Measurements from ENCODE around the gene POC1B. TPM values are rescaled to one million over a fixed set of nuclear protein-coding genes. Genes with fewer than 3 reads are reported as not detected.
A peak's percentile ranks its signal among the peaks of the same experiment; 100 is the strongest.

POC1B gene
- total RNA-seq, 4 donors from 2014 or later = 19.6 to 22.4 (median 20.0) TPM

DNA sequence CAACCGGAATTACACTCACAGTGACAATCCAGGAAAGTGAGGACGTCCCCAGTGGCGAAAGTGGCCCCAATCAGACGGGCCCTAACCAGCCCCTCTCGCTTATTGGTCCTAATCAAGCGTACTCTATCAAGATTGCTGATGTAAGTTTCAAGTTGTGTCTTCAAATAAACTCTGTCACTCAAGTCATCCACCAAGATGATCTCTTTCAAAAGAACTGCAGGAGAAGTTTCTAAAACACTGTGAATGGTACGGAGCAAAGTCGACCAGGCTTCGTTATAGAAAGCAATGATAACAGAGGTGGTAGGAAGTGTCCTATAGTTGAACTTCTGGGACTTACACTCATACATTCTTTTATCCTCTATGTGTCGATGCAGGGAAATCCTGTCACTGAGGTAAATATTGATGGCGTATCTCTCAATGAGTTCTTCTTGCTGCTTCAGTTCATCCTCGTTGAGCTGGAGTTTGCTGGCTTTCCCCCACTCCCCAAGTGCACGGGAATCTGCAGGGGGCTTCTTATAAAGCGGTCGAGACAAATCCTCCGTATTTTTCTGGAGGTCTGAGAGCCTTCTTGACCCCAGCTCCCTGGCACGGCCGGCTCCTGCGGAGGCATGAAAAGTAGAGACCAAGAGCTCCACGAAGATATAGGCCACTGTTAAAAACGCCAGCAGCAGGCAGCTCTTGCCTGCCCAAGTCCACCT, 1.9 kb downstream of the POC1B start:
- no peaks in the 10 kb centered on the region for H3K27me3 ChIP-seq
- intact Hi-C loops (cut with DNase I) = loop anchor here (2.0 to 10.0 kb wide), 5 partner anchors 61 to 505 kb away; partner anchors contain the start of gene DUSP6
- TF ChIP-seq EP300 (IDR thresholded peaks at IDR 0.05) = no peak
- TF ChIP-seq POLR2A (IDR thresholded peaks at IDR 0.05; ENCODE audit: low read depth) = no peak
- TF ChIP-seq, protein P1, sequence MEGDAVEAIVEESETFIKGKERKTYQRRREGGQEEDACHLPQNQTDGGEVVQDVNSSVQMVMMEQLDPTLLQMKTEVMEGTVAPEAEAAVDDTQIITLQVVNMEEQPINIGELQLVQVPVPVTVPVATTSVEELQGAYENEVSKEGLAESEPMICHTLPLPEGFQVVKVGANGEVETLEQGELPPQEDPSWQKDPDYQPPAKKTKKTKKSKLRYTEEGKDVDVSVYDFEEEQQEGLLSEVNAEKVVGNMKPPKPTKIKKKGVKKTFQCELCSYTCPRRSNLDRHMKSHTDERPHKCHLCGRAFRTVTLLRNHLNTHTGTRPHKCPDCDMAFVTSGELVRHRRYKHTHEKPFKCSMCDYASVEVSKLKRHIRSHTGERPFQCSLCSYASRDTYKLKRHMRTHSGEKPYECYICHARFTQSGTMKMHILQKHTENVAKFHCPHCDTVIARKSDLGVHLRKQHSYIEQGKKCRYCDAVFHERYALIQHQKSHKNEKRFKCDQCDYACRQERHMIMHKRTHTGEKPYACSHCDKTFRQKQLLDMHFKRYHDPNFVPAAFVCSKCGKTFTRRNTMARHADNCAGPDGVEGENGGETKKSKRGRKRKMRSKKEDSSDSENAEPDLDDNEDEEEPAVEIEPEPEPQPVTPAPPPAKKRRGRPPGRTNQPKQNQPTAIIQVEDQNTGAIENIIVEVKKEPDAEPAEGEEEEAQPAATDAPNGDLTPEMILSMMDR (IDR thresholded peaks at IDR 0.05) = no peak
- no peak for TF ChIP-seq POLR2AphosphoS5 (IDR thresholded peaks at IDR 0.05)
- H3K36me3 ChIP-seq = peaks cover 0 to 8% (median under 1%) of the 10 kb centered on the region in 4 donors
- no peak for DNase-seq (ENCODE audit: extremely low spot score)
- peak overlapping the region; percentile 77 to 92 (median 82) for H3K4me3 ChIP-seq
- no peaks in the 10 kb centered on the region for H3K9me3 ChIP-seq
- peak overlapping the region; percentile 89 to 94 (median 90) for H3K27ac ChIP-seq (replicated peaks in 1 of 4)
- WGBS = 40% methylated on average over 21 of the region's 21 CpGs
- H3K4me1 ChIP-seq = peaks cover 38 to 54% (median 47%) of the 10 kb centered on the region in 4 donors

DNA sequence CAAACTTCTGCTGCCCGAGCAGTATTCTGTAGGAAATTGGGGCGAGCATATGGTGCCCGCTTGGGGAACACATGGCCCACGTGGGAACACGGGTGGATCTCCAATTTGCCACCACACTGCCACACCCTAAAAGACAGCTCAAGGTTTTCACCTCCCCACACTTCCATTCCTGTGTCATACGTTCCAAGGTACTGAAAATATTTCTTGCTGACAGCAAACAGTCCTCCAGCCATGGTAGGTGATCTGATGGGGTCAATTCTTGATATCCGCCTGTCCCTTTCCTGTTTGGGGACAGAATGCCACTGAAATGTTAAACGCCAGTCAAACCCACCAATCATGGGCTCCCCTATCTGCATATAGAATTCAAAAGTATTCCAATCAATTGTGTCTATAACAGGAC, 2.5 kb downstream of the POC1B start:
- 91% methylated on average over 8 of the region's 8 CpGs for WGBS
- Histone ChIP-seq H3K4me3 (peak overlapping the region; percentile 77 to 92 (median 82)), H3K4me1 (peaks cover 38 to 54% (median 47%) of the 10 kb centered on the region in 4 donors), H3K27ac (replicated peaks in 1 of 4) (no peak overlapping the region), H3K36me3 (peaks cover 0 to 8% (median 2%) of the 10 kb centered on the region in 4 donors), H3K27me3 (no peaks in the 10 kb centered on the region), H3K9me3 (no peaks in the 10 kb centered on the region)
- TF ChIP-seq, protein P1 (IDR thresholded peaks at IDR 0.05) = no peak
- TF ChIP-seq POLR2AphosphoS5 (IDR thresholded peaks at IDR 0.05) = no peak
- no peak for TF ChIP-seq POLR2A (IDR thresholded peaks at IDR 0.05; ENCODE audit: low read depth)
- no peak for TF ChIP-seq EP300 (IDR thresholded peaks at IDR 0.05)
- DNase-seq (ENCODE audit: extremely low spot score) = no peak
- intact Hi-C loops (cut with DNase I) = loop anchor here (10.0 kb wide), 3 partner anchors 139 to 469 kb away; partner anchors contain the start of gene DUSP6

DNA sequence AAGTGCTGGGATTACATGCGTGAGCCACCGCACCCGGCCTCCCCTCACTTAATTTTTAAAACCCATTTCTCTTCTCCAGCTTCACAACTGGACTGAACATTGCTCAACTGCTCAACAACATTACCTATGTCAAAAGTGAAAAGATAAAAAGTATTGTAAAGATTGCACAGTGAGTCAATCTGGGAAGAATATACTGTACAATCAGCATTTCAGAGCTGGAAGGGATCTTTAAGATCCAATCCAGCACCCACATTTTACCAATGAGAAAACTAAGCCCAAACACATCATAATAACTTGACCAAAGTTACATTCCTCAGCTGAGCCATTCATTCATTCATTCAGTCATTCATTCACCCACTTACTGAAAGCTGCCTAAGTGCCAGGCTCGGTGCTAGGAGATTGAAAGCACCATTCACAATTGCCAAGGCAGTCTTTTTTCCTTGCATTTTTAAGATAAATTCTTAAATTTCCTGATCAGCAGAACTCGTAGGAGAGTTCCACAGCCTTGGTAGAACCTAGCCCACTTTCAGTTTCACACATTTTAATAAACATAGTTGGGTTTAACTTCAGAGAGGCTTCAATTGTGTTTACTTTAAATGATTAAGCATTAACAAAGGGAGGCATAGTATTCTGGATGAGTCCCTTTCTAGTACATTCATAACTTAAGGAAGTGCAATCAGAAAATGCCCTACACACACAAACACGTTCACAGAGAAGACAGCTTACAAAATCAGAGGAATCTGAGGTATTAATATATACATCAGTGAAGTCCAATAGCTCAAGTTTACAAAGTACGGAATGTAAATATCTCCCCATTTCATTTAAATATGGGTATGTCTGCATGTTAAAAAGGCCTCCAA, 4.3 kb downstream of the POC1B start:
- H3K4me1 ChIP-seq = peaks cover 31 to 46% (median 40%) of the 10 kb centered on the region in 4 donors

DNA sequence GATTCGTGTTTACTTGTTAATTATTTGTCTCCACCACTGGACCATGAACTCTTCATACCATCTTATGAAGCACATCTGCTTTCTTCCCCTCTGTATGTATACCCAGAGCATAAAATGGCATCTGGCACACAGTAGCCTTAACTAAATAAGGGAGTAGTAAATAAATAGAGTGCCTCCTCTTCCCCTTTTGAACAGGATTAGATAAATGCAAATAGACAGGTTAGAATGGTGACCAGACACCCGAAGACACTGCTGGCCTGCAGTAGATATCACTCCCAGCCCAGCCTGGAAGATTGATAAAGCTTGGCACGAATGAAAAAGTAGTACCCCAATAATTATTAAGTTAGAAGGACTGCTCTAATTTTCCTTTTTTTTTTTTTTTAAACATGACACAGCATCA, 8.1 kb downstream of the POC1B start:
- TF ChIP-seq POLR2A (IDR thresholded peaks at IDR 0.05; ENCODE audit: low read depth) (no peak), POLR2AphosphoS5 (IDR thresholded peaks at IDR 0.05) (no peak), EP300 (IDR thresholded peaks at IDR 0.05) (no peak)
- TF ChIP-seq, protein P1 (IDR thresholded peaks at IDR 0.05) = no peak
- WGBS = 90% methylated on average over 3 of the region's 3 CpGs
- H3K4me3 ChIP-seq = no peak overlapping the region
- DNase-seq (ENCODE audit: extremely low spot score) = no peak
- intact Hi-C loops (cut with DNase I) = no loop called here
- peaks cover 0 to 4% (median under 1%) of the 10 kb centered on the region in 4 donors for H3K36me3 ChIP-seq
- no peaks in the 10 kb centered on the region for H3K27me3 ChIP-seq
- peaks cover 13 to 26% (median 21%) of the 10 kb centered on the region in 4 donors for H3K4me1 ChIP-seq
- no peak overlapping the region for H3K27ac ChIP-seq (replicated peaks in 1 of 4)
- H3K9me3 ChIP-seq = no peaks in the 10 kb centered on the region

More for the DNA sequence above, 4.3 kb downstream of the POC1B start:
- 83% methylated on average over 7 of the region's 7 CpGs for WGBS
- DNase-seq (ENCODE audit: extremely low spot score) = no peak
- H3K36me3 ChIP-seq = peaks cover 0 to 8% (median 2%) of the 10 kb centered on the region in 4 donors
- intact Hi-C loops (cut with DNase I) = loop anchor here (10.0 kb wide), 3 partner anchors 137 to 467 kb away; partner anchors contain the start of gene DUSP6
- no peak overlapping the region for H3K27ac ChIP-seq (replicated peaks in 1 of 4)
- no peak for TF ChIP-seq EP300 (IDR thresholded peaks at IDR 0.05)
- TF ChIP-seq, protein P1 (IDR thresholded peaks at IDR 0.05) = no peak
- no peak for TF ChIP-seq POLR2AphosphoS5 (IDR thresholded peaks at IDR 0.05)
- no peak for TF ChIP-seq POLR2A (IDR thresholded peaks at IDR 0.05; ENCODE audit: low read depth)
- no peaks in the 10 kb centered on the region for H3K27me3 ChIP-seq
- H3K4me3 ChIP-seq = peak overlapping the region in 2 of 4 donors; percentile 3 to 10
- no peaks in the 10 kb centered on the region for H3K9me3 ChIP-seq

Measured in esophagus muscularis mucosa (tissue), 4 donors.